ENCODE data around the gene TRRAP.

Gene TRRAP

GRCh38 chr7:98984126-98984525, 105.8 kb downstream of the TRRAP start:
- Histone ChIP-seq H3K4me3 (replicated peaks; ENCODE audit: insufficient read depth, low read length) (no peak overlapping the region), H3K27ac (replicated peaks) (no peak overlapping the region), H3K27me3 (ENCODE audit: insufficient read depth, poor library complexity, severe bottlenecking) (no peaks in the 10 kb centered on the region)
- TF ChIP-seq REST (IDR thresholded peaks at IDR 0.05; ENCODE audit: insufficient replicate concordance, low read depth): no peak
- TF ChIP-seq SPI1 (IDR thresholded peaks at IDR 0.05; ENCODE audit: borderline replicate concordance, low read depth): no peak
- TF ChIP-seq CTCF (IDR thresholded peaks at IDR 0.05; ENCODE audit: insufficient read depth, low read length): no peak
- TF ChIP-seq POLR2AphosphoS5 (IDR thresholded peaks at IDR 0.05; ENCODE audit: low read depth): no peak
- no peak for TF ChIP-seq GABPA (IDR thresholded peaks at IDR 0.05; ENCODE audit: low read depth)
- no peak for DNase-seq (ENCODE audit: low read depth in 1 of 2, low spot score in 1 of 2)

GRCh38 chr7:98985406-98985805, 107.1 kb downstream of the TRRAP start:
- Histone ChIP-seq H3K4me3 (replicated peaks; ENCODE audit: insufficient read depth, low read length) (no peak overlapping the region), H3K27ac (replicated peaks) (no peak overlapping the region), H3K27me3 (ENCODE audit: insufficient read depth, poor library complexity, severe bottlenecking) (no peaks in the 10 kb centered on the region)
- TF ChIP-seq SPI1 (IDR thresholded peaks at IDR 0.05; ENCODE audit: borderline replicate concordance, low read depth): no peak
- TF ChIP-seq POLR2AphosphoS5 (IDR thresholded peaks at IDR 0.05; ENCODE audit: low read depth): no peak
- TF ChIP-seq REST (IDR thresholded peaks at IDR 0.05; ENCODE audit: insufficient replicate concordance, low read depth): no peak
- TF ChIP-seq CTCF (IDR thresholded peaks at IDR 0.05; ENCODE audit: insufficient read depth, low read length): no peak
- TF ChIP-seq GABPA (IDR thresholded peaks at IDR 0.05; ENCODE audit: low read depth): no peak
- DNase-seq (ENCODE audit: low read depth in 1 of 2, low spot score in 1 of 2): no peak

GRCh38 chr7:98985945-98986344, 107.6 kb downstream of the TRRAP start:
- TF ChIP-seq POLR2AphosphoS5 (IDR thresholded peaks at IDR 0.05; ENCODE audit: low read depth): no peak
- TF ChIP-seq SPI1 (IDR thresholded peaks at IDR 0.05; ENCODE audit: borderline replicate concordance, low read depth): no peak
- no peak for TF ChIP-seq CTCF (IDR thresholded peaks at IDR 0.05; ENCODE audit: insufficient read depth, low read length)
- no peak for TF ChIP-seq REST (IDR thresholded peaks at IDR 0.05; ENCODE audit: insufficient replicate concordance, low read depth)
- TF ChIP-seq GABPA (IDR thresholded peaks at IDR 0.05; ENCODE audit: low read depth): no peak
- no peak for DNase-seq (ENCODE audit: low read depth in 1 of 2, low spot score in 1 of 2)
- Histone ChIP-seq H3K27me3 (ENCODE audit: insufficient read depth, poor library complexity, severe bottlenecking) (no peaks in the 10 kb centered on the region), H3K4me3 (replicated peaks; ENCODE audit: insufficient read depth, low read length) (no peak overlapping the region), H3K27ac (replicated peaks) (no peak overlapping the region)
